Sigmoid colon (tissue), 4 donors: Measurements from ENCODE around the gene KRTAP4-7.
"Not testable (repeated sequence)": the region's sequence is repeated elsewhere in the genome, so short reads cannot be mapped to it uniquely, and the experiment has no call there.

ENCODE experiments used
- POLR2AphosphoS5 ChIP-seq, 4 donors: sonication (generic); formaldehyde crosslinking; IDR thresholded peaks; one replicate each; pipeline ENCODE4 v1.6.1; 2017; ENCODE audit warnings: antibody characterized with exemption in 4 of 4
- TF ChIP-seq, protein P1 (sequence below), 4 experiments: fragments of 450-650 bp in 3 of 4; fragments of 200-600 bp in 1 of 4; IDR thresholded peaks; one replicate each; pipeline ENCODE4 v1.5.1; 2016 to 2019; ENCODE audit warnings: antibody characterized with exemption in 4 of 4, mild to moderate bottlenecking in 3 of 4, moderate library complexity in 2 of 4

DNA sequence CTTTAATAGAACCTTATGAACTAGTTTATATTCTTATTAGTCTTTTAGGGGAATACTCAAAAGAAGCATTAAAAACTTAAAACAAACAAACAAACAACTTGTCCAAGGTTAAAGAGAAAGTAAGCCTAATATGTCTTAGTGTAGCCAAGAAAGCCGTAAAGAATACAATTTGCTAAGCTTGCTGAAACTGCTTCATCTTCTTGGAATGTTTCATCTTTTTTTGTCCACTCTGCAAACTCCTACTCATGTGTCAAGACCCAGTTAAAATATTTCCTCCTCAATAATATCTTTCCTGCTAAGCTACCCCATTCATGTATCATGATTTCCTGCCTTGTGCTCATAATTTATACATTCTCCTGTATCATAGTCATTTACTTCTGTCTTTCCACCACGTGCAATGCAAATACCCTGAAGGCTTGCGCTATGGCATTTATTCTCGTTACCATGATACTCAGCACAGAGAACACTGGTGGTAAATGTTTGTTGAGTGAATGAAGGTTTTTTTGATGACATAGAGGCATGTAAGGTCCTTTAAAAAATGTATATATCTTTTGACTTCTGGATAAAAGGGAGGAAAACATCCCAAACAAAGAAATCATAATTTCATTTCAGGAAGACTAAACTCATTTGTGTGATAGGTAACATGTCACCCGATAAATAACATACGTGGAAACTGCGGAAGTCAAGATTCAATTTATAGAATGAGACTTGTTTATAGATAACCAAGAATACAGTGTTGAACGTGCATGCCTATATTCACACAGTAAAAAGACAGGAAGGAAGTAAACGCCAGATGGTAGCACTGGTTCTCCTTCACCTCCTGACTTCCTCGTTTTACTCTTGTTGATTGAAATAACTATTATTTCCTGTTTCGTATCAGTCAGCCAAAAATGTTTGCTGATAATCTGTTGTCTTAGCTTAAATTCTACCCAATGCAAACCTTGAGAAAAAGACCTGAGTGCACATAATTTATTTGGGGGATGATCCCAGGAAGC lies 36.0 kb downstream of the KRTAP4-7 start:
- not testable (repeated sequence) for TF ChIP-seq POLR2AphosphoS5 (IDR thresholded peaks at IDR 0.05)
- TF ChIP-seq, protein P1, sequence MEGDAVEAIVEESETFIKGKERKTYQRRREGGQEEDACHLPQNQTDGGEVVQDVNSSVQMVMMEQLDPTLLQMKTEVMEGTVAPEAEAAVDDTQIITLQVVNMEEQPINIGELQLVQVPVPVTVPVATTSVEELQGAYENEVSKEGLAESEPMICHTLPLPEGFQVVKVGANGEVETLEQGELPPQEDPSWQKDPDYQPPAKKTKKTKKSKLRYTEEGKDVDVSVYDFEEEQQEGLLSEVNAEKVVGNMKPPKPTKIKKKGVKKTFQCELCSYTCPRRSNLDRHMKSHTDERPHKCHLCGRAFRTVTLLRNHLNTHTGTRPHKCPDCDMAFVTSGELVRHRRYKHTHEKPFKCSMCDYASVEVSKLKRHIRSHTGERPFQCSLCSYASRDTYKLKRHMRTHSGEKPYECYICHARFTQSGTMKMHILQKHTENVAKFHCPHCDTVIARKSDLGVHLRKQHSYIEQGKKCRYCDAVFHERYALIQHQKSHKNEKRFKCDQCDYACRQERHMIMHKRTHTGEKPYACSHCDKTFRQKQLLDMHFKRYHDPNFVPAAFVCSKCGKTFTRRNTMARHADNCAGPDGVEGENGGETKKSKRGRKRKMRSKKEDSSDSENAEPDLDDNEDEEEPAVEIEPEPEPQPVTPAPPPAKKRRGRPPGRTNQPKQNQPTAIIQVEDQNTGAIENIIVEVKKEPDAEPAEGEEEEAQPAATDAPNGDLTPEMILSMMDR (IDR thresholded peaks at IDR 0.05): not testable (repeated sequence)
